ENCODE results near the gene ANKFY1.
"Not testable (repeated sequence)": the region's sequence is repeated elsewhere in the genome, so short reads cannot be mapped to it uniquely, and the experiment has no call there.

ANKFY1 gene

DNA sequence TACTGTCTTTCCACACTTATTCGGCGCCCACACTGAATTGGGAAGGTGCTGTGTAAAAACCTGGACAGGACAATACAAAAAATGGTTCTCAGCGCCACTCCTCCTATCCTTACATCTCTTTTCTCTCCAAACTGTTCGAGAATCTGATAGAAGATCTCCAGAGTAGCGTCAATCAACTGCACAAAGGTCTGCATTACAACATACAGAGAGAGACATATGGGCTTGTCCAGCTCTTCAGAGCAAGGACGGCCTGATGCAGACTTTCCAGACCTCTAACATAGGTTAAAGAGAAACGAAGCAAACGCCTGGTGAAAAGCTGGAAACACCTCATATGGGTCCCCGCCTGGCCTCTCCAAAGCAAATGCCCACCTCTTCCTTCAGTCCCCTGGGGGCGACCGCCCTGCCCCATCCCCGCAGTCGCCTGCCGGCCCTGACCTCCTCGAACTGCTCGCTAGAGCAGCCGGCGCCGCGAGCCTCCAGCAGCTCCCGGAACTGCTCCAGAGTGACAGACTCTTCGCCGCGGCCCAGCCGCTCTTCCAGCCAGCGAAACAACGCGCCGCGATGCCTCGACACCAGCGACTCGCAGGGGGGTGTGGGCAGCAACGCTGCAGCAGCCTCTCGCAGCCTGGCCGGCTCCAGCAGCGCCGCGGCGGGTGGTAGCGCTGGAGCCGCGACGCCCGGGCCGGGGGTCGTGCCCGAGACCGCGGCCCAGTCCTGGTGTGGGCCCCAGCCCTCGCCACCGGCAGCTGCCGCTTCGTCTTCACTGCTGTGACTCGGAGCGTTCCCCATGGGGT is 121.5 kb downstream of the ANKFY1 start:
- DNase-seq (ENCODE audit: low read depth), result no peak
- peak overlapping the region; percentile 73 for H3K4me3 ChIP-seq (ENCODE audit: low read depth, low read length)

DNA sequence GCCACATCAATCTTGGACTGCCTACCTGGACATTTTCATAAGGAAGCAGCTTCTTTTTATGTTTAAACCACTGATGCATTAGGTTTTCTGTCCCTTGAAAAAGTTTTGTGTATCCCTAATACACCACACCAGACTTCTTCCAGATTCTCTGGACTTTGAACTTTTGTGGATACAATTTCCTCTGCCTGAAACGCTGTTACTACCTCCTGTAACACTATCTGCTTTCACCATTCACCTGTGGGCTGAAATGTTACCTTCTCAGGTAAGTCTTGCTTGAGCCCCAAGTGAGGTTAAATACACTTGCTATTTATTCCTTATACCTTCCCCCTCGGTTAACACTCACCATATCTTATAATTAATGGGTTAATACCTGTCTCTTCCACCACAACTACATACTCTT is 123.7 kb downstream of the ANKFY1 start:
- no peak overlapping the region for H3K4me3 ChIP-seq (ENCODE audit: low read depth, low read length)
- DNase-seq (ENCODE audit: low read depth), result no peak

DNA sequence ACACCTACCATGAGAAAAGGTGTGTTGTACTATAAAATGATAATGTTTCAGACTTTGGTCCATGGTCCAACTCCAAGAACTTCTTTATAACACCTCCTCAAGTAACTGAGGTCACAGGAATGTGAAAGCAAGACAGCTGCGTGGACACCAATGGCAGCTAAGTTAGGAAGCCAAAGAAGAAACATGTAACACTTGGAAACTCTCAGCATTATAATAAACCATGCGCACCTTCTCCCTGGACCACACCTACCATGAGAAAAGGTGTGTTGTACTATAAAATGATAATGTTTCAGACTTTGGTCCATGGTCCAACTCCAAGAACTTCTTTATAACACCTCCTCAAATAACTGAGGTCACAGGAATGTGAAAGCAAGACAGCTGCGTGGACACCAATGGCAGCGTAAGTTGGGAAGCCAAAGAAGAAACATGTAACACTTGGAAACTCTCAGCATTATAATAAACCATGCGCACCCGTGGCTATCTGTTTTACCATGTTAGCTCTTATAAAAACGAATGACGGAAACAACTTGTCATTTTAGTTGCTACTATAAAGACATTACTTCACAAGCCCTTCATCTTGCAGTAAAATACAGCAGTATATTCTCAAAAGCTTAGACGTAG is 124.8 kb downstream of the ANKFY1 start:
- DNase-seq (ENCODE audit: low read depth); H3K4me3 ChIP-seq (ENCODE audit: low read depth, low read length): not testable (repeated sequence)

DNA sequence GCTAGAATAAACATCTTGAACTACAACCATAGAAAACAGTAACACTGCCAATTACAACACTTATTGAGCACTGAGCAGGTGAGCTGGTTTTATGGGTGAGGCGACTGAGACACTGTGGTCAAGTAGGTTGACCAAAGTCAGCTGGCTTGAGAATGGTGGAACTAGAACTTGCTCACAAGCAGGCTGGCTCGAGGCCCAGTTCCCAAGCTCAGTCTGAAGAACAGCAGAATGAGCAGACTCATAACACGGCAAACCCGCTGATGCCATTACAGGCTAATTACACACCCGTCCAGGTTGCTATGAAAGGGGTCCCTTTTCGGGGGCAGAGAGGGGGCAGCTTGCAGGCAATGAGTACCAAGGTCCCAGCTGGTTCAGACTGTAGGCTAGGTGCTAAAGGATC is 127.4 kb downstream of the ANKFY1 start:
- no peak overlapping the region for H3K4me3 ChIP-seq (ENCODE audit: low read depth, low read length)
- no peak for DNase-seq (ENCODE audit: low read depth)

DNA sequence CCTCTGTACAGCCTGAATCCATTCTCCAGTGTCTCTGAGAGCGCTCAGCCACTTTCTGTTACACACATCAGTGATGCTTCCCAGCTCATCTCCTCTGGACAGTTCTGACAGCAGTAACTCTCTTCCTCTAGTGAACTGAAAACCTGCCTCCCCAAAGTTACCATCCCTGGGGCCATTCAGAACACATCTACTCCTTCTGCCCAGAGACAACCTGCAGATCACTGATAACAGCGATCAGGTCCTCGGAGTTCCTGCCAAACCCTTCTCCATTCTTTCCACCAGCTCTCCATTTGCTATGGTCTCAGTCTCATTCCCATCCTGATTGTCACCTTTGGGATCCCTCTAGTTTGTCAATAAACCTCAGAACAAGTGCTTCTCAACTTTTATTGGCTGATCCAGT is 128.3 kb downstream of the ANKFY1 start:
- no peak for DNase-seq (ENCODE audit: low read depth)
- no peak overlapping the region for H3K4me3 ChIP-seq (ENCODE audit: low read depth, low read length)

DNA sequence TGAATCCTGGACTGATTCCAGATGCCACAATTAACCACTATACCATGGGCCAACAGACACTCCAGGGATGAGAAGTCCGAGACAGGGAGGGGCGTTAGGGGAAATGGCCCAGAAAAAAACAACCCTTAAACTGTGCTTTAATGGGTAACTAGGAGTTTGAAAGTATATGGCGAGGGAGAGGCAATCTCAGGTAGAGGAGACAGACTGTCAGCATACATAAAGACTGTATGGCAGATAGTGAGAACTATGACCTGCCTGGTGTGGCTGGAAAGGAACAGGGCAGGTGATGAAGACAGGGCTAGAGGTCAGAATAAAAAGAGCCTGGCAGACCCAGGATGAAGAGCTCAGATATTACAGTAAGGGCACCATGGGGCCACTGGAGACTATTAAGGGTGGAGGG is 129.1 kb downstream of the ANKFY1 start:
- no peak for DNase-seq (ENCODE audit: low read depth)
- H3K4me3 ChIP-seq (ENCODE audit: low read depth, low read length), result no peak overlapping the region

DNA sequence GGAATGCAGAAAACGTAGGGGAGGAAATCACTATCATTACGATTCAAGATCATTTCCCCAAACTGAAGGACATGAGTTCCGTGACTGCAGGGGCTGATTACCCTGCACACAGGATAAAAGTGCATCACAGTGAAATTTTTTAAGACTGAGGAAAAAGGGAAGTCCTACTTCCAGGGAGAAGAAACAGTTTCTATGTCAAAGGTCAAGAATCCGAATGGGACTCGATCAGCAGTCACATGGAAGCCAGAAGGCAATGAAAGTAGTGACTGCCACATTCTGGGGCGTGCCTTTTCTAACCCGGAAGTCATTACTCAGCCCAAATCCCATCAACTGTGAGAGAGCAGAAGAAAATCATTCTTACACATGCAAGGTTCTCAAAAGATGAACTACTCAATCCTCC is 133.1 kb downstream of the ANKFY1 start:
- no peak overlapping the region for H3K4me3 ChIP-seq (ENCODE audit: low read depth, low read length)
- DNase-seq (ENCODE audit: low read depth), result no peak

DNA sequence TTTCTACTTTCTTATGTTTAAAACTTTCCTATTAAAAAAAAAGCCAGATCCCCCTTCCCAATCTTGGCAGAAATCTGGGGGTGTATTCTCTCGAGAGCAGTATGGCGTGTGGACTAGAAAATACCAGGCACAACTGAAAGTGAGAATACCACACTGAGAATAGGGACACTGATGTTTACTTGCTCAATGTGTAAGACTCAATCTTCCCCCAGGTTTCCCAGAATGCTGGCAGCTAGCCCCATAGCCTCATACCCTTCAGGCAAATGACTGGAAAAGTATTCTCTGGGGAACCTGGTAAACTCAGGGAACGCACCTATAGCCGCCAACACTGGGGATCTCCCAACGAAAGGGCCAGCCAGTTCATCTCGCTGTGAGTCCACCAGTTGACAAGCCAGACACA is 136.2 kb downstream of the ANKFY1 start:
- no peak overlapping the region for H3K4me3 ChIP-seq (ENCODE audit: low read depth, low read length)
- no peak for DNase-seq (ENCODE audit: low read depth)

DNA sequence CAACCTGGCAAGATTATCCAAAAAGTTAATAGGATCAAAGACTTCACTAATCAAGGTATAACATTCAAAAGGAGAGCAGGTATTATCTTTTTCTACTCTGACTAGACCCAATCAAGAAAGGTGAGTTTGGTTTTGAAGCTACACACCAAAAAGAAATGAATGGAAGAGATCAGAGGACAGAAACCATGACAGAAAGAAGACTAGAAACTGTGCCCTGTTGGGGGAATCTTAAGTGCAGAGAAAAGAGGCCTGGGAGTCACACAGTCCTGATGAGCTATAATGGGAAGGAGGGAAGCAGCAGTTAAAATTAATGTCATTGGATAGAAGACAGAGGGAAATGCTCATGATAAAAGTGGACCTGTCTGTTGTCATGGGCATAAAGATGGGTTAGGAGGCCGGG is 138.2 kb downstream of the ANKFY1 start:
- DNase-seq (ENCODE audit: low read depth), result no peak

DNA sequence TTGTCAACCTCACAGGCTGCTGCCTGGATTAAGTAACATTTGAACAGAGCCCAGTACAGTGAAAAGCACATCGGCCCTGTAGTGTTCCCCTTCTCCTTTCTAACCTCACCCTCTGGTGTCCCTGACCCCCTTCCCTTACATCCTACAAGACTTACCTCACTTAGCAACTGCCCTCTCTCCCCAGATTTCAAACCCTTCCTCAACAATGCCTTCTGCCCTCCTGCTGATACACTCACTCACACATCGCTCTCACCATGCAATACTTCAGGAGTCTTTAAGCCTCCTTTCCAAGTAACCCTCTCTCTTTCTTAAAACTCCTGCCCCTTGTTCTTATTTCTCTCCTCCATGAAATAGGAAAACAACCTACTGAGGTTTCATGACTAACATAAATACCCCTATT is 138.8 kb downstream of the ANKFY1 start:
- H3K4me3 ChIP-seq (ENCODE audit: low read depth, low read length), result no peak overlapping the region
- no peak for DNase-seq (ENCODE audit: low read depth)

More for the DNA sequence above, 138.2 kb downstream of the ANKFY1 start:
- H3K4me3 ChIP-seq (ENCODE audit: low read depth, low read length), result no peak overlapping the region

DNA sequence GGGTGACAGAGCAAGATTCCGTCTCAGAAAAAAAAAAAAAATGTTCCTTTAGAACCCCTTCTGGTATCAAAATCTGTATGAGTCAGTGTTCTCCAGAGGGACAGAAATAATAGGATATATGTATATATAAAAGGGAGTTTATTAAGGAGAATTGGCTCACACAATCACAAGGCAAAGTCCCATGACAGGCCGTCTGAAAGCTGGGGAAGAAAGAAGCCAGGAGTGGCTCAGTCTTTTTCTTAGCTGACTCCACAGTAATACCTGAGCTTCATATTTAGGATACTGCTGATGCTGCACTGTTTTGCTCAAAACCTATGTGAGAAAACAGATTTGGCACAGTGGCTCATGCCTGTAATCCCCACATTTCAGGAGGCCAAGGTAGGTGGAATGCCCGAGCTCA is 143.4 kb downstream of the ANKFY1 start:
- DNase-seq (ENCODE audit: low read depth), result no peak
- H3K4me3 ChIP-seq (ENCODE audit: low read depth, low read length), result no peak overlapping the region

DNA sequence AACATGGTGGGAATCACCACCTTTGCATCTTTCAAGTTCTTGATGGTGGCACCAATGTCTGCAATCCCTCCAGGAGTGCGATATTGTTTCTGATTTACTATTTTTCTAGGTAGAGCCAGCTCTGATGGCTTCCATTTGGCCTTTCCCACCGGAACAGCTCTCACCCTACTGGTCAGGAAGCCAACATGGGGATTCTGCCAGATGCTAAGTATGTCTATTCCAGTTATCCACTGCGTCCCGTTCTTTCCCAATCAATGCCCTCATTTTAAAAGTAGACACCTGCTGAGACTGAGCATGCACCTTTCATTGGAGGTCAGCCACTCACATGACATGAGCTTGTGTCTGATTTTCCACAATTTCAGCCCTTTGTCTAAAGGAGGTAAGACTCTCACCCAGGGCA is 144.5 kb downstream of the ANKFY1 start:
- no peak for DNase-seq (ENCODE audit: low read depth)
- H3K4me3 ChIP-seq (ENCODE audit: low read depth, low read length), result no peak overlapping the region

DNA sequence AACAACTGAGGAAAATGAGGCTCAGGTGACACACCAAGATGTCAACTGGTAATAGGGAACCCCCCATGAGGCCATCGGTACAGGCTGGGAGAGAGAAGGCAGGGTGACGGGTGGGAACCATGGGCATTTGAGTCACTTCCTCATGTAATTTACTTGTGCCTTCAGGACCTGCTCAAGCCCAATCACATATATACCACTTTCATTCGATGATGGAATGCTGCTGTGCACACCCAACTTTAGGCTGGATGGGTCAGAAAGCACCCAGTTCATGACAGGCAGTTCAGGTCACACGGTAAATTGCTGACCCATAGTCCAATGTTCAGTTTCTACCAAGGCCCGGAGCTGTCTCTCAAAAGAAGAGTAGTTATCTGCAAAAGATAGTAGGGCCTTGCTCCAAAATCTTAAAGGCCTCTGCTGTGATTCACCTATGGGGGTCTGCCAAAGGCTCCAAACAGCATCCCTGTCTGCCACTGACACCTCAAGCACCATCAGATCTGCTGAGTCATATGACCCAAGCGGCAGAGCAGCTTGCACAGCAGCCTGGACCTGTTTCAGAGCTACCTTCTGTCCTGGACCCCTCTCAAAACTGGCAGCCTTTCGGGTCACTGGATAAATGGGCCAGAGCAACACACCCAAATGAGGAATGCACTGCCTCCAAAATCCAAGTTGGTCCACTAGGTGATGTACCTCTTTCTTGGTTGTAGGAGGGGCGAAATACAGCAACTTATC is 145.6 kb downstream of the ANKFY1 start:
- DNase-seq (ENCODE audit: low read depth), result no peak
- H3K4me3 ChIP-seq (ENCODE audit: low read depth, low read length), result no peak overlapping the region

DNA sequence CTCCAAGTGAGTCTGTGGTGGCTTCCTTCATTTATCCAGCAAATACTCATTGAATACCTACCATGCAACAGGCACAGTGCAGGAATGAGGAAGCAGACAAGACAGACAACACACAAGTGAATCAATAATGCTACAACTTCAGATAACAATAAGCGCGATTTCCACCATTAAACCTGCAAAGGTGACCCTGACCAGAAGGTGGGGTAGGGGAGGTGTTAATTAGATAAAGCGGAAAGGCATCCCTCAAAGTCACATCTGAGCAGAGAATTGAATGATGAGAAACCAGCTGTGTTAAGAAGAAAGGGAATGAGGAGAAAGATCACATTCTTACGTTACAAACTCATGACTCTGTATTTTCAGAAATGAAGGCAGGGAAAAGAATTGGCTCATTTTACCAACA is 147.3 kb downstream of the ANKFY1 start:
- no peak overlapping the region for H3K4me3 ChIP-seq (ENCODE audit: low read depth, low read length)
- DNase-seq (ENCODE audit: low read depth), result no peak
